Stimulated activated CD4-positive, alpha-beta T cell treated with anti-CD3 and anti-CD28 coated beads, TNF-alpha, amount 100 ng/mL, for 4 hours (primary cell): Measurements from ENCODE around the gene CHMP6.
"Not testable (repeated sequence)": the region's sequence is repeated elsewhere in the genome, so short reads cannot be mapped to it uniquely, and the experiment has no call there.

Experiments used
- DNase-seq, 3 experiments: peaks; one replicate each; pipeline ENCODE4 v3.0.0-alpha.2; 2020; ENCODE audit warnings: low read depth in 3 of 3

The CHMP6 gene

DNA sequence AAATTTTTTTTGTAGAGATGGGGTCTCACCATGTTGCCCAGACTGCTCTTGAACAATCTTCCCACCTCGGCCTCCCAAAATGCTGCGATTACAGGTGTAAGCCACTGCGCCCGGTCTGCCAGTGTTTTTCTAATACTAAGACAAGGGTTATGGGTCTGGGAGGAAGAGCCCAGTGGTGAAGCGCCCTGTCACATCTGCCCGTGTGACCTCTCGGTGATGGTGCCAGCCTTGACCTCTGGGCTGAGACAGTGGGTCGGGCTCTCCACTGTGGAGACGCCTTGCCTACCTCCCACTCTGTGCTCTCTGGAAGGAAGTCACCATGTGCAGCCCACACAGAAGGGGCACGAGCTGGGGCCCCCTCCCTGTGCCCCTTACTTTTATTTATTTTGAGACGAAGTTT is 38.2 kb downstream of the CHMP6 start:
- DNase-seq, result no peak

DNA sequence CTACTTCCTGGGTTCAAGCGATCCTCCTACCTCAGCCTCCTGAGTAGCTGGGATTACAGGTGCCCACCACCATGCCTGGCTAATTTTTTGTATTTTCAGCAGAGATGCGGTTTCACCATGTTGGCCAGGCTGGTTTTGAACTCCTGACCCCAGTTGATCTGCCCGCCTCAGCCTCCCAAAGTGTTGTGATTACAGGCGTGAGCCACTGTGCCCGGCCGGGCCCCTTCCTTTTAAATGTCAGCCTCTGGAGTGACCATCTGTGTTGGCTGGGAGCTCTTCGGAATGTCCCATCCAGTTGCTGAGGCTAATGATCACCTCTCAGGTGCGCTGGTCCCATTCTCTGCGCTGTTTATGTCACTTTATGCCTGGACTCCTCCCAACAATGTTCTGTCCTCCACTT is 38.7 kb downstream of the CHMP6 start:
- not testable (repeated sequence) for DNase-seq

DNA sequence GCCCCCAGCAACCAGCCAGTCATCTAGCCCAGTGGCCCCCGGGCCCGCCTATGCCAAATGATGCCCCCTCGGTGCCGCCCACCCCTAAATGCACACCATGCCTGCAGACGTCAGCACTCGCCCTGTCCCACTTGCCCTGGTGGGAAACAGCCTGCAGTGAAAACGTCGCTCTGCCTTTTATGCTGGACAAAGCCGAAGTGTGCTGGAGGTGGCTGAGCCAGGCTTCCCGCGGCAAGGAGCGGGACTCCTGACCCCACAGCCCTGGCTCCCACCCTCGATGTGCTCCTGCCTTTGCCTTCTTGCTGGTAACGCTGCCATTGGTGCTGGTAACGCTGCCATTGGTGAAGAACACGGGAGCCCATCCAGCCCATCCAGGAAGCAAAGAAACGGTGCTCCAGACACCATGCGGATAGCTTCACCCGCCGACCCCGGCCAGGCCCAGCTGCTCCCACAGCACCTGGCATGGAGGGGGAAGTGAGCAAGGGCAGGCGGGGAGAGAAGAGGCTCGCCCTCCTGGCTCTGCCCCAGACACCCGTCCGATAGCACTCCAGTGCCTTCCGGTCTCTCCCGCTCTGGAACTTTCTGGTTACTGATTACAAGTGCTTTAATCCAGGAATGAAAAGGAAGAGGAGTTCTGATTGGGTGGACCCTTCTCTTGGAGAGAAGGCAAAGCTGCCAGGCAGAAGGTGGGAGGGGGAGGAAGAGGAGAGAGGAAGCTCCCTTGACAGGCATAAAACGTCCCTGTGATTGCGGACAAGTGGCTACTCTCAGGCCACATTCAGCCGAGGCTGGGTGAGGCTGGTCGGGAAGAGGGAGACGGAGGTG is 39.3 kb downstream of the CHMP6 start:
- no peak for DNase-seq

DNA sequence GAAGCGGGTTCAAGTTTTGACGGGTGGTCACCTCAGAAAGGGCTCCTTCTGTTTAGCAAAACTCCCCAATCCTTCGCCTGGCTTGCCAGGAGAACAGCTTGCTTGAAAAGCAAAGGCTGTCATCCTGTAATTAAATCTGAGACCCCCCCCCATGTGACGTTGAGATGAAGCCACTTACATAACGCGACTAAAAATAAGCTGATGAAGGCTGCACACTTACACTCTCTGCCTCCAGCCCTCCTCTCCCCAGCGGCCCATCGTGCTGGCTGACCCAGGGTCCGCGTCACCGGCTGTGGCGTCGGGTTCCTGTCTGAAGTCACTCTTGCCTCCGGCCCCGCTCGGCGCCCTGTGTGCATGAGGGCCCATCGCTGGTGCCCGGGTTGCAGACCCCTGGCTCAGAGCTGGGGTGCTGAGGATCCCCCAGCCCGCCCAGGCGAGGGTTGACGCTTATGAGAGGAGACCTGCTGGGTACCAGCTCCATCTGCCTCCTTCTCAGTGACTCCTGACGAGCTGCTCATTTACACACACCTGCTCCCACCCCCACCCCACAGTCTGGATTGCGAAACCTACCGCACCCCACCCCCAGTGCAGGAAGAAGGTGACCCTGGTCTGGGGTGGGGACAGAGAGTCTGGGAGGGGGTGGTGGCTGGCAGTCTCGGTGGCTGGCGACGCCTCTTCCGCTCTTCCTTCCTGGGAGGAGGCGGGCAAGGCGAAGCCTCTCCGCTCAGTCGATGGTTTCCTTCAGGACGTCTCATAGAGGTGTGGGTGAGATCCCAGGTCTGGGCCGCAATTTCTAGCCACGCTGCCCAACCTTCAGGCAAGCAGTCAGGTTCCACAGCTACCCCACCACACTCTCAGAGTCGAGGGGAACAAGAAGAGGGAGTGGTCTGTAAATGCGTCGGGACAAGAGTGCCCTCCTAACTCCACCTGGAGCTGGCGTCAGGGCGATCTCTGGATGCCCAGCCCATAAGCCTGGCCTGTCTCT is 40.2 kb downstream of the CHMP6 start:
- DNase-seq, result no peak

DNA sequence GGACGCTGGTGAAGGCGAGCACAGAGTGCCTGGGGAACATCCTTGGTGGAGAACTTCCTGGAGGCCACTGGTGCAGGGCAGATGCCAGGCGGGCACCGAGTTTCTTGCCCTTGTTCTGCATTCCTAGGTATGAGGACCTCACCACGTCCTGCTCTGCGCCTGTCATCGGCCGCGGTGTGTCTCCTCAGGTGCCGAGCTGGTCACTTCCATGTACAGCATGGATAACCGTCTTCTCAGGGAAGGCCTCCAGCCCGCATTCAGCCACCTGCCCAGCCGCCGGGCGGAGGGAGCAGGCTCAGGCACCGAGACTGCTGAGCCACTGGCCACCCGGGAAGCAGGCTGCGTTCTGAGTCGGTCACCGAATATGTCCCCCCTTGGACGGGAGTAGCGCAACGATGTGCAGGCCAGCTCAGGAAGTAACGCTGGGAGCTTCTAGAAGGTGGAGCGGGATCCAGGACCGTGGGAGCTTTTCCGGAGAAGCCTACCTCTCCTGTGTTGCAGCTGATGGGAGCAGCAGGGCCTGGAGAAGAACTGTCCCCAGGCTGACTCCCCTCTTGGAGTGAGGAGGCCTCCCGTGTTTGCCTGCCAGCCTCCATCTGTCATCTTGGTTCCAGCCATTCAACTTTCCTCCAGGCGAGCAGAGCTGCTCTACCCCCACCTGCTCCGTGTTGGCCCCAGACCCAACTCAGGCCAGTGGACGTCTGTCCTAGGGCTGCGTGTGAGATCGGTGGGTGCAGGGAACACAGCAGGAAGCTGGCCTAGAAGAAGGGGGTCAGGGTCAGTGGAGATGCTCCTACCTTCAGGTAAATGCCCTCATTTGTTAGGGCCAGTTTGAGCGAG is 41.2 kb downstream of the CHMP6 start:
- DNase-seq, result no peak

DNA sequence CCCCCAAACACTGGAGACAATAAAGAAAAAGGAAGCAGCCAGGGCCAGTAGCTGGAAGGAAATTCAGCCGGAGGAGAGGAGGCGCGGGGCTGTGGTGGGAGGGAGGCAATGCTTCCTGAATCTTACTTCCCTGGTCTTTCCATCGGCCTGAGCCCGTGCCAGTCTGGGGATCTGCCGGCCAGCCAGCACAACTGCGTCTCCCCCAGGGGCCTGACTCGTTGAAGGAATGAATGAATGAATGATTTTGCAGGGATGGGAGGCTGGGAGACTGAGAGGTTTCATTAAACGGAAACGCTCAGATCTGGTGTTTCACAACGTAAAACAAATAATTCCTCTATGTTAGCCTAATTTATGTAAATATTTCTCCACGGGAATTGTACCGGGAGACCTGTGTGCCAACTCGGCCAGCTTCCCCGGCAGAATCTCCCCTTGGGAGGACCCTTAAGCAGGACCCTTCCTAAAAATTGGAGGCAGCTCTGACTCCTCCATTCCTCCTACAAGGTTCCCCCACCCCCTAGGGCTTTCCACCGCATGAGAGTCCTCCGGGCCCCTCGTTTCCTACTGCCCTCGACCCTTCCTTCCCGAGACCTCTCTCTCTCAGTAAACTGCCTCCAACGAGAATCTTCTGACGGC is 42.0 kb downstream of the CHMP6 start:
- DNase-seq, result no peak

DNA sequence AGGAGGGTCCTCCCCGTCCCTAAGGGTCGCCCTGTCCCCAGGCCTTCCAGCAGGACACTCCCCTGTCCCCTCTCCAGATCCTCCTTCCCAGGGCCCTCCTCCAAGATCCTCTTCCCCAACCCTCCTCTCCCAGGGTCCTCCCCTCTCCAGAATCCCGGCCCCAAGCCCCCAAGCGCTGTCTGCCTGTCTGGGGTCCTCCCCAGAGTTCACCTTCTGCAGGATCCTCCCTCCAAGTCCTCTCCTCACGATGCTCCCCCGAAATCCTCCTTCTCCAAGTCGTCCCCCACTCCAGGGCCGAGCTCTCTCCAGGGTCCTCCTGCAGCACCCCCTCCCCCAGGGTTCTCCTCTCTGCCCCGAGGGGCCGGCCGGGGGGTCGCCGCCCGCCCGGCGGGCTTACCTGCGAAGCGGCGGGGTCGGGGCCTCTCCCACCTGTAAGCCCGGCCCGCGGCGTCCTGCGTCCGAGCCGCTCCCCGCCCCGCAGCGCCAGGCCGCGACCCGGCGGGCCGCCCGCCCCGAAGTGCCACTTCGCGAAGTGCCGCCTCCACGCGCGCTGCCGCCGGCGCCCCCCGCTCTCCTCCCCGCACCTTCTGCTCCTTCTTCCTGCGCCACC is 42.6 kb downstream of the CHMP6 start:
- no peak for DNase-seq

DNA sequence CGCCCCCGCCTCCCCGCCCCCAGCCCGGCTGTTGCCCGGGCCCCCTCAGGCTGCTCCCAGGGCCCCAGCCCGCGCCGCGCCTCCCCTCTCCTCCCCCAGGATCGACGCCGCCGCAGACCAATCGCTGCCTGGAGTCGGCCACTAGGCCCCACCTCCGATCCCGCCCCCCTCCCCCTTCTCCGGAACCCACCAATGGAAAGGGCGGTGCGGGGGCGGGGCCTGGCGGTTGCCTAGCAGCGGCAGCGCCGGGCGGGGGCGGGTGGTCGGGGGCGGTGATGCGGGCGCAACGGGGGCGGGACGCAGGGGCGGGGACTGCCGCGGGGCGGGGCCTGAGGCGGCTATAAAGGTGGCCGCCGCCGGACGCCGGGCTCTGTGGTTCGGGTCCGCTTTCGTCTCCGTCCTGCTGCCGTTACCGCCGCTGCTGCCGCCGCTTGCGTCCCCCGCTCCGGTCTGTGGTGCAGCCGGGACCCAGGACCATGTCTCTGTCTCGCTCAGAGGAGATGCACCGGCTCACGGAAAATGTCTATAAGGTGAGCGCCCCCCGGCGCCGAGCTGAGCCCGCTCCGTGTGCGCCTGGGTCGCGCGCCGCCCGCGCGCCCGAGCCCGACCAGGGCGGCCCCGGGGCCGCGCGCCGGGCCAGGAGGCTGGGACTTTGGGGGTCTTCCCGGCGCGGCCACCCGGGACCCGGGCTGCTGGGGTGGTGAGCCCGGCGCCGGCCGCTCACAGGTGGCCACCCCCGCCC is 43.3 kb downstream of the CHMP6 start, which contains the start of gene BAIAP2:
BAIAP2 (plus strand) TSS at position 373 of the 742 bp plus-strand sequence; CDS start at position 477, 104 bp downstream.
- peak; percentile 96 to 100 (median 99) for DNase-seq

DNA sequence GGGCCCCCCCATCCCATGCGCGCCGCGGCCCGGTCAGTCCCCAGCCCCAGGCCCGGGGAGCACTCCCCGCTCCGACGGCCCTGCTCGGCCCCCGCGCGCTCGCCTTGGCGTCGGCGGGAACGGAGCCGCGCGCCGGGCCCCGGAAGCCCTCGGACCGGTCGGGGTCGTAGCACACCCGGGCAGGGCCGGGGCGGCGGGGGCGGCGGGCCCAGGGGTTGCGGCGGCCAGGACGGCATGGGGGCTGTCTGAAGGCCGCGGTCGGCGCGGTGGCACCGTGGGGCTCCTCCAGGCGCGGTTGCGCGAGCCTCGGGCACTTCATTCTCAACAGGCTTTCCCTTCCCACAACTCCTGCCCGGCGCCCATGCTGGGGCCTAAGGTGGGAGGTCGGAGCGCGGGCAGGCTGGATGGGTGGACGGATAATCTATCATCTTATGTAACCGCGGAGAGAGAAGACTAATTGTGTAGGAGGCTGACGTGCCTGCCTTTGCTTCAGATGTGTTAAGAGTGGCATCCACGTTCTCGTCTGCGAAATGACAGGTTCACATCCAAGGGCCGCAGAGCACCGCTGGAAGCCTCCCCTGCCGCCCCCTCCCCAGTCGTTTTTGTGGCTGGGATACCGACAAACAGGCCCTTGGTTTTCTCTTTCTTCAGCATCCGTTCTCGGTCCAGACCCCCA is 44.0 kb downstream of the CHMP6 start:
- no peak for DNase-seq

DNA sequence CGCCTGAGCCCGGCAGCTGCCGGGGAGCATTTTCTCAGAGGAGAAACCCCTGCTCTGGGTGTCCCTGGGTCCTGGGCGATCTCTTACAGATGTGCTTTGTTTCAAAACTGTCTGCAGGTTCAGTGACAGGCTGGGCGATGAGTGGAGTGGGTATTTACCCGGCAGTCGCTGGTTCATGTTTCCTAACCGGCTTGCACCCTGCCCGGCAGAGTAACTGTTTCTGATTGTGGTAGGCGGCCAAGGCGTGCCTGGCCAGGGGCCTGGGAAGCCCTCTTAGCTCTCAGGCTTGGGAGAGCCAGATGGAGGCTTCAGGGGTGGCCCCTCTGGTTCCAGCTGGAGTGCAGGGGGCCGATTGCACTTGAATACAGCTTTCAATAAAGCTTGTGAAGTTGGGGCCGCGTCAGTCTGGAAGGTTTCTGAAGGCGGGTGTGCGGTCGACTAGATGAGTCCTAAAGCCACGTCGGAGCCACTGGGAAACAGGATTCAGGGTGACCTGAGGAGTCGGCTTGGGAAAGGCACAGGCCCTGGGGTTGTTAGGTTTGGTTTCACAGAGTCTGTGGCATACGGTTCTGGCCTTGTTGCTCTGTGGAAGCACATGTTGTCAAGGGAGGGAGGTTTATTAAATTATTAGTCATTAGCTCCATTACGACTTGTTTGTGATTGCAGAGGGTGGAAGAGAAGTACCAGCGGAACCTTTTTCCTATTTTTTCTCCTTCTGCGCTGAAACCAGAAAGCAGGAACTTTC is 44.7 kb downstream of the CHMP6 start:
- DNase-seq, result no peak

DNA sequence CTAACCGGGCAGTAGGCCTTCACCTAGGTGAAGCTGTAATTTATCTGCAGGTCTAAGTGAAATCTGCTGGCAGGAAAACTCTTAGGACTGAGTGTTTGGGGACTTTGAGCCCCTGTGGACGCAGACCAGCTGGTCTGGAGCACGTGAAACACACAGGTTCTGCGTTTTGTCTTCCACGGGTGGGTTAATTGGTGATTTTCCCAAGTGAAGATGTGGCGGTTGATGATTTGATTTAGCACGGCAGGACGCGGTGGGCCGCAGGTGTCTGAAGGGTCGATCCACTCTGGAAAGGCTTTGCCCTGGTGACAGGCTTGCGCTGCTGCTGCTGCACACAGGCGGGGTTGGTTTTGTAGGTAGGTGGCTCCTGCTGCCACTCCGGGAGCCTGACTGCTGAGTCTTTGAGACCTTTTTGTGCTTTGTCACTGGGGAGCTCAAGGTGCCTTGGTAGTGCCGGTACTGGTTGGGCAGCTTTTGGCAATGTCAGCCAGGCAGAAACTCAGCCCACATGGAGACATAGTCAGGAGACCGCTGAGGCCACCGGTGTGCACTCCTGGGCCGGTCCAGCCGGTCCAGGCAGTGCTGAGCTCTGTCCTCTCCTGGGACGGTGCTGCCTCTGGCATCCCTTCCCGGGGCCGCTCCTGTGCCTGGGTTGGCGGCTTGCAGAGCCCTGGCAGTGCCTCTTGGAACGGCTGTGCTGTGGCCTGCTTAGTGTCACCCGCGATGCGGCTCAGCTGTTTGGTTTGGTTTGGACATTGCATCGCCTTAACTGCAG is 45.6 kb downstream of the CHMP6 start:
- DNase-seq, result no peak

DNA sequence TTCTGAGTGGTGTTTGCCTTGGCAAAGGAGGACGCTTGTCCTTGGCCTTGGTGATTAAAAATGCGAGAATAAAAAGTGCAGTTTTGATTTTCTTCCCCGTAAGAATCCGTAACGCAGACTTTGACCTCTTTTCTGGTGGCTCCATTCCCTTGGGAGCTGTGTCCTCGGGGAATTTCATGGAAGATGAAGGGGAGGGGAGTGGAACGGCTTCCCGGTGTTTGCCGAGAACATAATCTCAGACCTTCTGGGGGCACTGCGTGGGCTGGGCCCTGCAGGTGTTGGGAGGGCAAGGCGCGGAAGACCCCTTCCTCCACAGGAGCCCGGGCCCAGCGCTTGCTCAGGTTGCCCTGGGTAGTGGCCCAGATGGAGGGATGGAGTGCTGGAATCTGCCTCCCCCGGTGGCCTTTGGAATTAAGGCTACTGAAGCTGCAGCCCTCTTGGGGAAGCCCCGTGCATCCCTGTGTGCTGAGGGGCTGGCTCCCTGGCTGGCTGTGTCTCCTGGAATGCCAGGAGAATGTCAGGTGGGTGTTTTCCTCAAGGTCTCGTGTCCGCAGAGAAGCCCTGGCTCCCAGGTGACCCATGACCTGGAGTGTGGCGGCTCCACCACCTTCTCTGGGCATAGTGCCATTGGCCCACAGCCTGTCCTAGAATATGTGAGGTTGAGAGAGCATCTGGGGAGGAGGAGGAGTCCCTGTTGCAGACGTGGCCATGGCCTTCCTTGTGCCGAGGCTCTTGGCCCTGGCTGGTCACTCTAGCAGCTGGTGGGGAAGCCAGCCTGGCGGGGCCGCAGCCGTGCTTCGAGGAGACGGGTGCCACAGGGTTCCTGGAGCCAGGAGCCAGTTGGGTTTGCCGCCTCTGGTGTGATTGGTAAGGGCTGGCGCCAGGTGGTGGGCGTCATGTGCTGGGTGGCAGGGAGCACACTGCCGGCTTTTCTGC is 46.4 kb downstream of the CHMP6 start:
- no peak for DNase-seq

DNA sequence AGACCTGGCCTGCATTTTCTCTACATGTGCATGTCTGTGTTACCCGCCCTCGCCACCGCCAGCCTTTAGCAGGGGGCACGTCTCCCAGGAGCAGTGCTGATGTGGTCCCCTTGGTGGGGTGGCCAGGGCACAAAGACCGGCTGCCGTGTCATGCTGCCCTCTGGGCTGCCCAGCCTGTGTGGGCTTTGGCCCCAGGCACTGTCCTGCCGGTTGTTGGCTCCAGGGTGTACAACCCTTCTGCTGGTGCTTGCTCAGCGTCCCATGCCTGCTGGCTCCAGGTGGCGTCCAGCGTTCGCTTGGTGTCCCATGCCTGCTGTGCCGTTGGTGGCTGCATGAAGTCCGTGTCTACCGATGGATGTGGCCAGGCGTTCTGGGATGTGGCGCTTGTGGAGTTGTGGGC is 47.5 kb downstream of the CHMP6 start:
- no peak for DNase-seq

DNA sequence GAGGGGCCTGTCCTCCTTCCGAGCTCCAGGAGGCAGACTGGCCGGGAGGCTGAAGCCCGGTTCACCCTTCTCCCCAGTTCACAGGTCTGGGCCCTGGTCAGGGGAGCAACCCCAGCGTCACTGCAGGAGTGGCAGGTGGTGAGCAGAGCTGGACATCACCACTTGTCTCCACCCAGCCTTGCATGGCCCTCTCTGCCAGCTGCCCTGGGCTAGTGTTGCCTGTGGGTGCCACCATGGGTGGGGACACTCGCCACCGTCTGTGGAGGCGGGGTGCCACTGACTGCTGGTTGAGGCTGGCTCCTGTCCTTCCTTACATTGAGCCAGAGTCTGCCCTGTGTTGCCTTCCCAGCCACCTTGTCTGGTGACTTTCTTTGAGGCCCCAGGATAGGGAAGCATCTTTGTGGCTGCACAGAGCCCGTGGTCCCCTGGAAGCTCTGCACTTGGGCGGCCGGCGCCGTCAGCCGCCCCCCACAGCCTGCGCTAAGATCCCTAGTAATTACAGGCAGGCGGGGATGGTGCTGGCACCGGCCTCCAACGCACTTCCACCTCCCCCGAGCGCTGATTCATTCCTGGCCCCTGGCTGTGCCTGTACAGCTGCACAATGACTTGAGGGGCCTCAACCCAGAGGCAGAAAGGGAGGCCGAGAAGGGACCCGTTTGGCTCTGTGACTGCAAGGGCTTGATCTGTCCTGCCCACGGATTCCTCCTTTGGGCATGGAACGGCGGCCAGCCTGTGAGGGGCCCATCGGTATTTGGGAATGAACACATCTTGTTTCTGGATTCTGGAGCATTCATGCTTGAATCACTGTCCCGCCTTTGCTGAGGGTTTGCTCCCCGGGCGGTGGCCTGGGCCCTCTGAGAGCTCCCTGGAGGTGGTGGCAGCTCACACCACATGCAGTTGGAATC is 48.5 kb downstream of the CHMP6 start:
- no peak for DNase-seq

DNA sequence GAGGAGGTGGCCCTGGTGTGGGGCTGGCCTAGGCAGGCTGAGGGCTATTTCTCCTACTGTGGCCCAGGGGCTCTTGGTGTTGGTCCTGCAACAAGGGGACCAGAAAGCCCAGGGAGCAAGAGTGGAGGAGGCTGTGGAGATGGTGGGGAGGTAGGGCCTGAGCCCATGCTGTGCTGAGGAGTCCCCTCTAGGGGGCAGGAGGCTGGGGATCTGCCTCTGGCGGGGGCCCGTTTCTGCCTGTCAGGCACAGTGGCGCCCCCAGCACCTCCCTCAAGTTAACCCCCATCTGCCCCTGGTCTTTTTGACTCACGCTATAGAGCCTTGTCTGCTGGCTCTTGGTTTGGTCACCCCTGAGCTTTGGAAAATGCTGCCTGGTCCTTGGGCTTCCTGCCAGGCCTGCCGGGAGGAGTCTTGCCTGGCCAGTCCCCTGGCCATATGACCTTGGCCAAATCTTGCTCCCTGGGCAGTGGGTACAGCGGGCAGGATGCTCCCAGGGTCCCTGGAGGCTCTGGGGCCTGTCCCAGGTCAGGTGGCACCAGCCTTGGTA is 49.2 kb downstream of the CHMP6 start:
- DNase-seq, result no peak
